ENCODE measurements around the gene UNK.
"Not testable (repeated sequence)": the region's sequence is repeated elsewhere in the genome, so short reads cannot be mapped to it uniquely, and the experiment has no call there.

The UNK gene

DNA sequence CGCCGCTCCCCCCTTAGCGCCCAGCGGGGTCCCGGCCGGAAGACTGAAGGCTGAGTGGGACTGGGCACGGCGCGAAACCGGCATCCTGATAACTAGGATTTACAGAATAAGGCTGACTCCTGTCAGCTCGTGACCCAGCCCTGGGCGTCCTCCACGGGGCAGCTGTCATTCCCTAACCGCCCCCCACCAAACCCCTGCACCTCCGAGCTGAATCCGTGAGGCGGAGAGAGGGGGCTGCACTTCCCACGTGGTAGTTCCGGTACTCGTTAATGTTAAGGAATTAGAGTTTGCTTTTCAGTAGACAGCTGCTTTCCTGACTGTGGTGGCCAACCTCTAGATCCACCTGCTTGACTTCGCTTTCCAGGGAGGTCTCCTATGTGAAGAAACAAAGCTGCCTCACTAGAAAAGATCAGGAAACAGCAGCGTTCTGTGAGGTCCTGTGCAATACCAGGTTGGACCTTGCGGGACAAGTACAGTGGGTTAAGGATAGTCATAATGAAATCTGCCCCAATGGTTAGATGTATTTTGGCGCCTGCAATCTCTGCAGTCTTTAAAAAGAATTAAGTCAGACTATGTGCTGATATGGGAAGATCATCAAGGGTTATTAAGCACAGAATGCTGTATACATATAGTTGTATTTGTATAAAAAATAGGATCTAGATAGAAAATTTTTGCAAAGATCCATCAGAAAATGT is 71.6 kb downstream of the UNK start:
- Histone ChIP-seq H3K27me3 (replicated peaks; ENCODE audit: control insufficient read depth, insufficient read depth, low read length, poor library complexity, severe bottlenecking) (no peaks in the 10 kb centered on the region), H3K4me3 (ENCODE audit: insufficient read depth, low read depth, low read length, poor library complexity, severe bottlenecking) (peak overlapping the region; percentile 72), H3K36me3 (ENCODE audit: control insufficient read depth, insufficient read depth, low read length) (peaks cover 6% of the 10 kb centered on the region), H3K9me3 (ENCODE audit: control insufficient read depth, low read length) (no peaks in the 10 kb centered on the region), H3K4me1 (ENCODE audit: control insufficient read depth, insufficient read depth, low read length, poor library complexity, severe bottlenecking) (peaks cover 28% of the 10 kb centered on the region), H3K27ac (ENCODE audit: insufficient read depth, low read length, poor library complexity, severe bottlenecking) (peak overlapping the region; percentile 84)
- DNase-seq, result no peak

DNA sequence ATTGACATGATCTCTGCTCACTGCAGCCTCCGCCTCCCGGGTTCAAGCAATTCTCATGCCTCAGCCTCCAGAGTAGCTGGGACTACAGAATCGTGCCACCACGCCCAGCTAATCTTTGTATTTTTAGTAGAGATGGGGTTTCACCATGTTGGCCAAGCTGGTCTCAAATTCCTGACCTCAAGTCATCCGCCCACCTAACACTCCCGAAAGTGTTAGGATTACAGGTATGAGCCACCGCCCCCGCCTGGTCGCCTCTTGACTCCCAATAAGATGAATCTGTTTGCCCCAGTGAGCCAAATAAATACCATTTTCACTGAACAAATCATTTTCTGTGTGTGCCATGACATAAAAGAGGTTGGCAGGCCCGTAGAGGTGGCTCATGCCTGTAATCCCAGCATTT is 74.8 kb downstream of the UNK start:
- not testable (repeated sequence) for DNase-seq; H3K4me3 ChIP-seq (ENCODE audit: insufficient read depth, low read depth, low read length, poor library complexity, severe bottlenecking); H3K36me3 ChIP-seq (ENCODE audit: control insufficient read depth, insufficient read depth, low read length); H3K27ac ChIP-seq (ENCODE audit: insufficient read depth, low read length, poor library complexity, severe bottlenecking); H3K9me3 ChIP-seq (ENCODE audit: control insufficient read depth, low read length); H3K27me3 ChIP-seq (replicated peaks; ENCODE audit: control insufficient read depth, insufficient read depth, low read length, poor library complexity, severe bottlenecking)
- peaks cover 29% of the 10 kb centered on the region for H3K4me1 ChIP-seq (ENCODE audit: control insufficient read depth, insufficient read depth, low read length, poor library complexity, severe bottlenecking)

- no peaks in the 10 kb centered on the region for H3K36me3 ChIP-seq (ENCODE audit: control insufficient read depth, insufficient read depth, low read length)
- H3K4me3 ChIP-seq (ENCODE audit: insufficient read depth, low read depth, low read length, poor library complexity, severe bottlenecking), result no peak overlapping the region
- H3K4me1 ChIP-seq (ENCODE audit: control insufficient read depth, insufficient read depth, low read length, poor library complexity, severe bottlenecking), result peaks cover 22% of the 10 kb centered on the region
- DNase-seq, result no peak
- H3K27me3 ChIP-seq (replicated peaks; ENCODE audit: control insufficient read depth, insufficient read depth, low read length, poor library complexity, severe bottlenecking), result no peaks in the 10 kb centered on the region
- no peaks in the 10 kb centered on the region for H3K9me3 ChIP-seq (ENCODE audit: control insufficient read depth, low read length)
- no peak overlapping the region for H3K27ac ChIP-seq (ENCODE audit: insufficient read depth, low read length, poor library complexity, severe bottlenecking)
Observed at GRCh38 chr17:75861927-75862317, 77.3 kb downstream of the UNK start.

DNA sequence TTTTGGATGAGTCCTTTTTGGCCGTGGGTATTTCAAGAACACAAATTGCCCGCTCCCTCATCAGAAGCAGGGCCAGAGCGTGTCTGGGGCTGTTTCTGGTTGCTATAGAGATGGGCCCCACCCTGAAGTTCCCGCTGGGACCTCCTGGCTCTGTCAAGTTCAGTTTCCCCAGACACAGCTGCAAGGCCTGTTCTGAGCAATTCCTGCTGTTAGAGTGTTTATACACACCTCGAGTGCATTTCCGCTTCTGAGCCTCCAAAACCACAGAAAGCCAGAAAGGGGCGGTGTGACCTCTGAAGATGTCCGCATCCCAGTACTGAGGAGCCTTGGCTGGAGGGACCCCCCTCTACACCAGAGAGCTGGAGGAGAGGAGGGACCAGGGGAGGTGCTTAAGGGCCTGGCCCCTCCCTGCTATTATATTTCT is 79.9 kb downstream of the UNK start:
- Histone ChIP-seq H3K27ac (ENCODE audit: insufficient read depth, low read length, poor library complexity, severe bottlenecking) (peak overlapping the region; percentile 65), H3K4me1 (ENCODE audit: control insufficient read depth, insufficient read depth, low read length, poor library complexity, severe bottlenecking) (peaks cover 16% of the 10 kb centered on the region), H3K36me3 (ENCODE audit: control insufficient read depth, insufficient read depth, low read length) (no peaks in the 10 kb centered on the region), H3K9me3 (ENCODE audit: control insufficient read depth, low read length) (no peaks in the 10 kb centered on the region), H3K4me3 (ENCODE audit: insufficient read depth, low read depth, low read length, poor library complexity, severe bottlenecking) (no peak overlapping the region), H3K27me3 (replicated peaks; ENCODE audit: control insufficient read depth, insufficient read depth, low read length, poor library complexity, severe bottlenecking) (no peaks in the 10 kb centered on the region)
- peak; percentile 27 to 36 (median 29) for DNase-seq

DNA sequence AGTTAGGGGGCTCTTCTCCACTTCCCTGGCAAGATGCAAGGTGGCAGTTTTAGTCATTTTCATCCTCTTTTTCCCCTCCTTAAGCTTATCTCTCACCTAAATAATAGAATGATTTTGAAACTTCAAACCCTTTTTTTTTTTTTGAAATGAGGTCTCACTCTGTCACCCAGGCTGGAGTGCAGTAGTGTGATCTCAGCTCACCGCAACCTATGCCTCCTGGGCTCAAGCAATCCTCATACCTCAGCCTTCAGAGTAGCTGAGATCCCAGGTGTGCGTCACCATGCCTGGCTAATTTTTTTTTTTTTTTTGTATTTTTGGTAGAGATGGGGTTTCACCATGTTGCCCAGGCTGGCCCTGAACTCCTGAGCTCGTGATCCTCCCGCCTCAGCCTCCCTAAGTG is 80.3 kb downstream of the UNK start:
- H3K36me3 ChIP-seq (ENCODE audit: control insufficient read depth, insufficient read depth, low read length); H3K4me3 ChIP-seq (ENCODE audit: insufficient read depth, low read depth, low read length, poor library complexity, severe bottlenecking); H3K9me3 ChIP-seq (ENCODE audit: control insufficient read depth, low read length); H3K27me3 ChIP-seq (replicated peaks; ENCODE audit: control insufficient read depth, insufficient read depth, low read length, poor library complexity, severe bottlenecking): not testable (repeated sequence)
- DNase-seq, result peak in 1 of 3 donors; percentile 32
- Histone ChIP-seq H3K27ac (ENCODE audit: insufficient read depth, low read length, poor library complexity, severe bottlenecking) (peak overlapping the region; percentile 65), H3K4me1 (ENCODE audit: control insufficient read depth, insufficient read depth, low read length, poor library complexity, severe bottlenecking) (peaks cover 16% of the 10 kb centered on the region)

- H3K27ac ChIP-seq (ENCODE audit: insufficient read depth, low read length, poor library complexity, severe bottlenecking); DNase-seq; H3K4me3 ChIP-seq (ENCODE audit: insufficient read depth, low read depth, low read length, poor library complexity, severe bottlenecking); H3K27me3 ChIP-seq (replicated peaks; ENCODE audit: control insufficient read depth, insufficient read depth, low read length, poor library complexity, severe bottlenecking); H3K9me3 ChIP-seq (ENCODE audit: control insufficient read depth, low read length); H3K36me3 ChIP-seq (ENCODE audit: control insufficient read depth, insufficient read depth, low read length): not testable (repeated sequence)
- peaks cover 16% of the 10 kb centered on the region for H3K4me1 ChIP-seq (ENCODE audit: control insufficient read depth, insufficient read depth, low read length, poor library complexity, severe bottlenecking)
Observed at GRCh38 chr17:75865404-75866188, 81.0 kb downstream of the UNK start.

- not testable (repeated sequence) for H3K27ac ChIP-seq (ENCODE audit: insufficient read depth, low read length, poor library complexity, severe bottlenecking); H3K9me3 ChIP-seq (ENCODE audit: control insufficient read depth, low read length); H3K36me3 ChIP-seq (ENCODE audit: control insufficient read depth, insufficient read depth, low read length); DNase-seq; H3K4me3 ChIP-seq (ENCODE audit: insufficient read depth, low read depth, low read length, poor library complexity, severe bottlenecking); H3K27me3 ChIP-seq (replicated peaks; ENCODE audit: control insufficient read depth, insufficient read depth, low read length, poor library complexity, severe bottlenecking)
- peaks cover 26% of the 10 kb centered on the region for H3K4me1 ChIP-seq (ENCODE audit: control insufficient read depth, insufficient read depth, low read length, poor library complexity, severe bottlenecking)
Observed at GRCh38 chr17:75868730-75869281, 84.2 kb downstream of the UNK start.

DNA sequence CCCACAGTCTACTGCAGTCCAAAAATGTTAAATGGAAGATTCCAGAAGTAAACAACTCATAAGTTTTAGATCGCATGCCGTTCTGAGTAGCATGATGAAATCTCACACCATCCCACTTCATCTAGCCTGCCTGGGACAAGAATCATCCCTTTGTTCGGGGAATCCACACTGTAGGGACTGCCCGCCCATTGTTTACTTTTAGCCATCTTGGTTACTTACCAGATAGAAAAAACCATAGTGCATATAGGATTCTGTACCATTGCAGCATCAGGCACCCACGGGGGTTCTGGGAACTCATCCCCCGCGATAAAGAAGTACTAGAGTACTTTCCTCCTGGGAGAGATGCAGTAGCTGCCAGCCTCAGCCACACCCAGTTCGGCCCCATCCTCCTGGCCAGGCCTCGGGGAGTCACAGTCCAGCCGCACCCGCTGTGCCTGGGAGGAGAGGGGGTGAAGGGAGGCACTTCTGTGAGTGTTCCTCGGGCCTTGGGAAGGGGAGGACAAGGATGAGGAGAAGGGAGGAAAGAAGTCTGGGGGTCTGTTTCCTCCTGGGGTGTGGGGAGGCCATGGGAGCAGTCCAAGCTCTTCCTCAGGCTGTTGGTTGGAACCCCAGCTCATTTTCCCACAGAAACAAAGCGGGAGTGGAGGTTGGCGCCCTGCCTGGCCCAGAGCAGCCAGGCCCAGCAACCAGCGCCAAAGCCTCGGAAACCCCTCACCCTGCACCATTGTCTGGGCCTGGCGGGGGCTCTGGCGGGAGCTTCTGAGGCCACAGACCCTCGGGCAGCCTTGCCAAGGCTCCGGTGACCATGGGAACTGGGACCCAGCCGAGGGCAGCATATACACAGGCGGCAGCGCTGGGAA is 84.9 kb downstream of the UNK start:
- Histone ChIP-seq H3K9me3 (ENCODE audit: control insufficient read depth, low read length) (no peaks in the 10 kb centered on the region), H3K27me3 (replicated peaks; ENCODE audit: control insufficient read depth, insufficient read depth, low read length, poor library complexity, severe bottlenecking) (no peaks in the 10 kb centered on the region), H3K27ac (ENCODE audit: insufficient read depth, low read length, poor library complexity, severe bottlenecking) (no peak overlapping the region), H3K4me1 (ENCODE audit: control insufficient read depth, insufficient read depth, low read length, poor library complexity, severe bottlenecking) (peaks cover 22% of the 10 kb centered on the region), H3K36me3 (ENCODE audit: control insufficient read depth, insufficient read depth, low read length) (peaks cover 7% of the 10 kb centered on the region), H3K4me3 (ENCODE audit: insufficient read depth, low read depth, low read length, poor library complexity, severe bottlenecking) (no peak overlapping the region)
- no peak for DNase-seq

- H3K27ac ChIP-seq (ENCODE audit: insufficient read depth, low read length, poor library complexity, severe bottlenecking); H3K4me3 ChIP-seq (ENCODE audit: insufficient read depth, low read depth, low read length, poor library complexity, severe bottlenecking); H3K36me3 ChIP-seq (ENCODE audit: control insufficient read depth, insufficient read depth, low read length); H3K9me3 ChIP-seq (ENCODE audit: control insufficient read depth, low read length); DNase-seq; H3K27me3 ChIP-seq (replicated peaks; ENCODE audit: control insufficient read depth, insufficient read depth, low read length, poor library complexity, severe bottlenecking): not testable (repeated sequence)
- peaks cover 25% of the 10 kb centered on the region for H3K4me1 ChIP-seq (ENCODE audit: control insufficient read depth, insufficient read depth, low read length, poor library complexity, severe bottlenecking)
Observed at GRCh38 chr17:75870228-75870627, 85.6 kb downstream of the UNK start.

Measured in effector memory CD4-positive, alpha-beta T cell (primary cell).